ENCODE data around the gene FAM209A. TPM values are rescaled to one million over a fixed set of nuclear protein-coding genes. Genes with fewer than 3 reads are reported as not detected.

FAM209A gene
- polyA plus RNA-seq, 2 of the 4 experiments (the other 2 are of a cell fraction) = 0.22 to 0.32 TPM

DNA sequence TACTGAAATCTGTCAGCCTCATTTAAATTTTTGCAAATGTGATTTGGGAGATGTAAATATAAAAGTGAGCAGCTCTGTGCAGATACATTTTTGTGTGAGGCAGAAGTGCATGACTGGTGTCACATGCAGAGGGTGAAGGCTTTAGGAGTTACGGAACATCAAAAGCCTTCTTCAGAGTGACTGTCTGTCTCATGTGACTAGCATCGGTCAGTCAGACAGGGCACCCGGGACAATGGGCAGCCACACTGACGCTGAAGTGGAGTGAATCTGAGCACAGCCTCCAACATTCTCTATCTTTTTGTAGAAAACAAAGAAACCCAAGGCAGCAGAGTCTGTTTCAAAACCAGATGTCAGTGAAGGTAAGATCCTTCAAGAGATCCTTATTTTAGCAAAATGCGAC is 7.9 kb upstream of the FAM209A start:
- FAIRE-seq (no peak), DNase-seq (ENCODE audit: low read depth in 1 of 2, low spot score in 1 of 2) (no peak), ATAC-seq (no peak)
- WGBS (ENCODE audit: missing lambda C conversion rate) = 89% methylated on average over 5 of the region's 5 CpGs
- POLR2A ChIA-PET = no interaction called here
- H3K4me3 ChIP-seq = no peak overlapping the region
- H3K9me3 ChIP-seq = no peaks in the 10 kb centered on the region
- CTCF ChIA-PET = interaction anchor here (0.8 to 1.7 kb wide), 3 partner anchors 12 to 35 kb away, joined by 3 to 5 read pairs (median 4); no protein-coding TSS in a partner anchor
- H3K4me2 ChIP-seq = no peak overlapping the region
- H3K27ac ChIP-seq = no peak overlapping the region
- no peak for TF ChIP-seq HOXB13 (CRISPR knock-in tag; IDR thresholded peaks at IDR 0.05; ENCODE audit: low read depth)
- no peak for TF ChIP-seq RFX5 (IDR thresholded peaks at IDR 0.05)
- TF ChIP-seq, protein P1, sequence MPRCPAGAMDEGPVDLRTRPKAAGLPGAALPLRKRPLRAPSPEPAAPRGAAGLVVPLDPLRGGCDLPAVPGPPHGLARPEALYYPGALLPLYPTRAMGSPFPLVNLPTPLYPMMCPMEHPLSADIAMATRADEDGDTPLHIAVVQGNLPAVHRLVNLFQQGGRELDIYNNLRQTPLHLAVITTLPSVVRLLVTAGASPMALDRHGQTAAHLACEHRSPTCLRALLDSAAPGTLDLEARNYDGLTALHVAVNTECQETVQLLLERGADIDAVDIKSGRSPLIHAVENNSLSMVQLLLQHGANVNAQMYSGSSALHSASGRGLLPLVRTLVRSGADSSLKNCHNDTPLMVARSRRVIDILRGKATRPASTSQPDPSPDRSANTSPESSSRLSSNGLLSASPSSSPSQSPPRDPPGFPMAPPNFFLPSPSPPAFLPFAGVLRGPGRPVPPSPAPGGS (IDR thresholded peaks at IDR 0.05) = no peak
- no peak for TF ChIP-seq SREBF2 (IDR thresholded peaks at IDR 0.05)
- TF ChIP-seq RNF2 (IDR thresholded peaks at IDR 0.05; ENCODE audit: borderline replicate concordance, low read depth) = no peak
- TF ChIP-seq, protein P2, sequence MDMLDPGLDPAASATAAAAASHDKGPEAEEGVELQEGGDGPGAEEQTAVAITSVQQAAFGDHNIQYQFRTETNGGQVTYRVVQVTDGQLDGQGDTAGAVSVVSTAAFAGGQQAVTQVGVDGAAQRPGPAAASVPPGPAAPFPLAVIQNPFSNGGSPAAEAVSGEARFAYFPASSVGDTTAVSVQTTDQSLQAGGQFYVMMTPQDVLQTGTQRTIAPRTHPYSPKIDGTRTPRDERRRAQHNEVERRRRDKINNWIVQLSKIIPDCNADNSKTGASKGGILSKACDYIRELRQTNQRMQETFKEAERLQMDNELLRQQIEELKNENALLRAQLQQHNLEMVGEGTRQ (IDR thresholded peaks at IDR 0.05) = no peak
- no peak for TF ChIP-seq CHD2 (IDR thresholded peaks at IDR 0.05; ENCODE audit: low read length, partially characterized antibody)
- TF ChIP-seq, protein P3, sequence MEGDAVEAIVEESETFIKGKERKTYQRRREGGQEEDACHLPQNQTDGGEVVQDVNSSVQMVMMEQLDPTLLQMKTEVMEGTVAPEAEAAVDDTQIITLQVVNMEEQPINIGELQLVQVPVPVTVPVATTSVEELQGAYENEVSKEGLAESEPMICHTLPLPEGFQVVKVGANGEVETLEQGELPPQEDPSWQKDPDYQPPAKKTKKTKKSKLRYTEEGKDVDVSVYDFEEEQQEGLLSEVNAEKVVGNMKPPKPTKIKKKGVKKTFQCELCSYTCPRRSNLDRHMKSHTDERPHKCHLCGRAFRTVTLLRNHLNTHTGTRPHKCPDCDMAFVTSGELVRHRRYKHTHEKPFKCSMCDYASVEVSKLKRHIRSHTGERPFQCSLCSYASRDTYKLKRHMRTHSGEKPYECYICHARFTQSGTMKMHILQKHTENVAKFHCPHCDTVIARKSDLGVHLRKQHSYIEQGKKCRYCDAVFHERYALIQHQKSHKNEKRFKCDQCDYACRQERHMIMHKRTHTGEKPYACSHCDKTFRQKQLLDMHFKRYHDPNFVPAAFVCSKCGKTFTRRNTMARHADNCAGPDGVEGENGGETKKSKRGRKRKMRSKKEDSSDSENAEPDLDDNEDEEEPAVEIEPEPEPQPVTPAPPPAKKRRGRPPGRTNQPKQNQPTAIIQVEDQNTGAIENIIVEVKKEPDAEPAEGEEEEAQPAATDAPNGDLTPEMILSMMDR (IDR thresholded peaks at IDR 0.05) = no peak
- no peak for TF ChIP-seq EHMT2 (IDR thresholded peaks at IDR 0.05; ENCODE audit: low read depth)
- no peak for TF ChIP-seq PHF8 (IDR thresholded peaks at IDR 0.05; ENCODE audit: borderline replicate concordance, low read depth)
- no peak for TF ChIP-seq FOXS1 (CRISPR knock-in tag; IDR thresholded peaks at IDR 0.05)
- no peak for TF ChIP-seq RARB (CRISPR knock-in tag; IDR thresholded peaks at IDR 0.05)
- TF ChIP-seq ESRRA (IDR thresholded peaks at IDR 0.05; ENCODE audit: borderline replicate concordance, low read length) = no peak
- no peak for TF ChIP-seq MYC (IDR thresholded peaks at IDR 0.05; ENCODE audit: borderline replicate concordance, low read length)
- no peaks in the 10 kb centered on the region for H3K4me1 ChIP-seq

DNA sequence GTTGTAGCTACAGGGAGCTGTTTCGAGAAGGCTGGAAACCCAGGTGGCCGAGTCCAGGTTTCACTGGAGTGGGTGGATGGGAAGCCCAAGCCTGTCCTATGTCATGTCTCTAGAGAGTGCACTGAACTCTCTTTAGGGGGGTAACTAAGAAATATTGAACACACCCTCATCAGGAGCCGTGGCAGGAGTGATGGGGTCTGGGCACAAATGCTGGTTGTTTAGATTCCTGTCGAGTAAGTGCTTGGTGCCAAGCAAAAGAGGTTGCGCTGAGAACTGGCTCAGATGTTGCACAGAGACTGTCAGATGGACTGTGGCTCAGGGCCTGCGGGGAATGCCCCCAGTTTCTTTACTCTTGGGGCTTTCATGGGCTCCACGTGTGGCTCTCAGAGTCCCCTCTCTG is 7.3 kb upstream of the FAM209A start:
- ChIA-PET POLR2A (no interaction called here), CTCF (no interaction called here)
- no peak overlapping the region for H3K27ac ChIP-seq
- no peak for FAIRE-seq
- no peak for ATAC-seq
- no peaks in the 10 kb centered on the region for H3K4me1 ChIP-seq
- WGBS (ENCODE audit: missing lambda C conversion rate) = 94% methylated on average over 7 of the region's 7 CpGs
- DNase-seq (ENCODE audit: low read depth in 1 of 2, low spot score in 1 of 2) = no peak
- TF ChIP-seq ZFP36 (IDR thresholded peaks at IDR 0.05; ENCODE audit: borderline replicate concordance, partially characterized antibody) (no peak), EHMT2 (IDR thresholded peaks at IDR 0.05; ENCODE audit: low read depth) (no peak), JUN (IDR thresholded peaks at IDR 0.05) (no peak), HOXB5 (CRISPR knock-in tag; IDR thresholded peaks at IDR 0.05) (no peak), JUNB (IDR thresholded peaks at IDR 0.05) (no peak)
- TF ChIP-seq, protein P3 (IDR thresholded peaks at IDR 0.05) = no peak
- TF ChIP-seq, protein P4, sequence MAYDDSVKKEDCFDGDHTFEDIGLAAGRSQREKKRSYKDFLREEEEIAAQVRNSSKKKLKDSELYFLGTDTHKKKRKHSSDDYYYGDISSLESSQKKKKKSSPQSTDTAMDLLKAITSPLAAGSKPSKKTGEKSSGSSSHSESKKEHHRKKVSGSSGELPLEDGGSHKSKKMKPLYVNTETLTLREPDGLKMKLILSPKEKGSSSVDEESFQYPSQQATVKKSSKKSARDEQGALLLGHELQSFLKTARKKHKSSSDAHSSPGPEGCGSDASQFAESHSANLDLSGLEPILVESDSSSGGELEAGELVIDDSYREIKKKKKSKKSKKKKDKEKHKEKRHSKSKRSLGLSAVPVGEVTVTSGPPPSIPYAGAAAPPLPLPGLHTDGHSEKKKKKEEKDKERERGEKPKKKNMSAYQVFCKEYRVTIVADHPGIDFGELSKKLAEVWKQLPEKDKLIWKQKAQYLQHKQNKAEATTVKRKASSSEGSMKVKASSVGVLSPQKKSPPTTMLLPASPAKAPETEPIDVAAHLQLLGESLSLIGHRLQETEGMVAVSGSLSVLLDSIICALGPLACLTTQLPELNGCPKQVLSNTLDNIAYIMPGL (CRISPR knock-in tag; IDR thresholded peaks at IDR 0.05; ENCODE audit: borderline replicate concordance) = no peak
- H3K9me3 ChIP-seq = no peaks in the 10 kb centered on the region
- H3K4me3 ChIP-seq = no peak overlapping the region
- H3K4me2 ChIP-seq = no peak overlapping the region
